ENCODE data around the gene FKBP10.
A peak's percentile ranks its signal among the peaks of the same experiment; 100 is the strongest.
"Not testable (repeated sequence)": the region's sequence is repeated elsewhere in the genome, so short reads cannot be mapped to it uniquely, and the experiment has no call there.

FKBP10 gene

GRCh38 chr17:41803049-41804020 lies 9.5 kb upstream of the FKBP10 start:
- no peak for DNase-seq (ENCODE audit: low read depth)
- H3K4me3 ChIP-seq (ENCODE audit: low read depth, low read length): no peak overlapping the region

DNA sequence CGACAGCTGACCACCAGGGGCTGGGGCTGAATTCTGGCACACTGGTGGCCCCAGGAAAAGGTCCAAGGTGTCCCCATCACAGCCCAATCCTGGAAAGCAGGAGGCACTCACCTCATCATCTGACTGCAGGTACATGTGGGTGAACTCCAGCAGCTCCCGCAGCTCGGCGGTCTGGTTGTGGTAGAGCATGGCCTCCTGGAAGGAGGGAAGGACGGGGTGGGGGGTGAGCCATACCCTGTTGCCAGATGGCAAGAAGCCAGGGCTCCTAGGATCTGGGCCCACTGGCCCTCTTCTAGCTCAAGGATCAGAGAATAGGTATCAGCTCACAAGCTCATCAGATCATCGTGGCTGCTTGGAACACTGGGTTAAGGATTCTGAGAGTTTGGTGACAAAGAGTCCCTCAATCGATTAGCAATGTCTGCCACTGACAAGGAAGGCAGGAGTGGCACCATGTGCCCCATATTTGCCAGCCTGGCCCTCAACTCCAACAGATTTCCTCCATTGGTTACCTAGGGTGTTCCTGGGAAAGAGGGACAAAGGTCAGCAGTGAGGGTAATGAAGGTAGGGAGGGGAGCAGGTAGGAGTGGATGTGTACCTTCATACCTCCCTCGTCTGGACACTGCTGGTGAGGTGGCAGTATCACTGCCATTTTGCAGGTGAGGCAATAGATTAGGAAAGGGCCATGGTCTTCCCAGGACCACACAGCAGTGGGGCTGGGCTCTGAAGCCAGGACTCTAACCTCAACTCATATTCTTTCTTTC lies 5.9 kb upstream of the FKBP10 start:
- H3K4me3 ChIP-seq (ENCODE audit: low read depth, low read length): no peak overlapping the region
- DNase-seq (ENCODE audit: low read depth): no peak

DNA sequence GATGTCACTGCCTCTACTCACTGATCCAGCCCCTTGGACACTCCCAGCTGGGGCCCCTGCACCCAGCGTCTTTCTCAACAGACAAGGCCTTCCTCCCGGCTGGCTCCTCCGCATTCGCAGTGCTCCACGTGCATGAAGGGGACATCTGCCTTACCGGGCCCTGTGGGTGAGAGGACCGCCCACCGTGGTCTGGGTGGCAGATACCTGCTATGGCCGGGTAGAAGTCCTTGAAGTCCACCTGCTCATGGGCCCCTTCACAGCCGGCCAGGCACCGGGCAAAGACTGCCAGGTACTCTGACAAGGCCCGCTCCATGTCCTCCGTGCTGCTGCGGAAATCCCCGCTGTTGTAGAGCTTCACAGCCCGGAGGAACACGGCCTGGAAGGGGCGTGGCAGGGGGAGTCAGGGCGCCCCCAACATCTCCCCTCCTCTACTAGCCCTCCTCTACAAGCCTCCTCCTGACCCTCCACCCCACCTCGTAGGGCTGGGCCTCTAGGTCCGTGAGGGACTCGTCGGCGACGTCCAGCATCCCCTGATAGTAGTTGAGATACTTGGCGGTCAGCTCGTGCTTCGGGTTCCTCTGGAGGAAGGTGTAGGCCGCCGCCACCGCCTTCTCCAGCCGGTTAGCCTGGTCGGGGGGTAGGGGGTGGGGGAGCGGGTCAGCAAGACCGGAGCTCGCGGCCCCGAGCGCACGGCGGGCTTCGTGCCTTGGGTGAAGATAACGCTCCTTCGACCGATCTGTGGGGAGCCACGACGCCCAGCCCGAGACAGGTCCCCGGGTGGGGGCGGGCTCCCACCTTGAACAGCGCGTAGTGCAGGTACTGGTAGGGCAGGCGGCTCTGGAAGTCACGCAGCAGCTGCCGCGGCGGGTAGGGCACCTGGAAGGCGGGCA lies 1.9 kb upstream of the FKBP10 start:
- peak overlapping the region; percentile 62 for H3K4me3 ChIP-seq (ENCODE audit: low read depth, low read length)
- no peak for DNase-seq (ENCODE audit: low read depth)

DNA sequence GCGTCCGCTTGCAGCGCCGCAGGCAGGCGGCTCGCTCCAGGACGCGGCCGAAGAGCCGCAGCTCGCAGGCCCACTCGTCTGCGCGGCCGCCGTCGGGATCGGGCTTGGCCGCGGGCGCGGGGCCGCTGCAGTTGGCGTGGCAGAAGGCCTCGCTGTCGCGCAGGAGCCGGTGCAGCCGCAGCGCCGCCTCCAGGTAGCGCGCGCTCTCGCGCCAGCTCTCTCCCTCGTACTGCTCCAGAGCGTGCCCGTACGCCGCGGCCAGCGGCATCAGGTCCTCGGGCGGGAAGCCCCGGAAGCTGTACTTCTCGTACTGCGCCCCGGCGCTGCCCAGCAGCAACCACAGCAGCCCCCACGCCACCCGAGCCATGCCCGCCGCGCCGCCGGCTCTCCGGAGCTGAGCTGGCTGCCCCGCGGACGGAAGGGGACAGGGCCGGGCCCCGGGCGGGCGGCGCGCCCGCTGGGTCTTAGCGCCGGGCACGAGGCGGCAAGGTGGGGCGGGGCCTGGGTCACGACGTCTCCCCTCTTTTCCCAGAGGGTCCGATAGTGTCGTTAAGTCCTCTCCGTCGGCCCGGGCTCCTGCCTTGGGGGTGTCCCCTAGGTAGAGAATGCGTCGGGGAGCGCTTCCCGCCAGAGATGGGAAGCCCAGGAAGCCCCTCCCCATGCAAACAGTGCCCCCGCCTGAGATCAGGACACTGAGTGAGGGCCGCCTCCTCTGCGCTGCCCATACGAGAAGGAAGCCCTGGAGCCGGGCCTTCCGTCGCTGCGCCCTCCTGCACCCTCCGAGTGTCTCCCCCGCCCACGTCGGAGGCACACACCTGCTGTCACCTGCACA lies 1.0 kb upstream of the FKBP10 start, which contains the start of gene P3H4:
P3H4 (minus strand) TSS at position 401 of the 832 bp plus-strand sequence; CDS start at position 367, 34 bp downstream.
- peak; percentile 45 for DNase-seq (ENCODE audit: low read depth)

GRCh38 chr17:41813152-41813680 lies 412 bp downstream of the FKBP10 start:
- DNase-seq (ENCODE audit: low read depth): no peak
- H3K4me3 ChIP-seq (ENCODE audit: low read depth, low read length): peak overlapping the region; percentile 62

More for the DNA sequence above, 1.0 kb upstream of the FKBP10 start, which contains the start of gene P3H4:
- H3K4me3 ChIP-seq (ENCODE audit: low read depth, low read length): peak within 1 kb of the TSS; percentile 62

GRCh38 chr17:41813699-41814124 lies 908 bp downstream of the FKBP10 start:
- peak overlapping the region; percentile 62 for H3K4me3 ChIP-seq (ENCODE audit: low read depth, low read length)
- no peak for DNase-seq (ENCODE audit: low read depth)

DNA sequence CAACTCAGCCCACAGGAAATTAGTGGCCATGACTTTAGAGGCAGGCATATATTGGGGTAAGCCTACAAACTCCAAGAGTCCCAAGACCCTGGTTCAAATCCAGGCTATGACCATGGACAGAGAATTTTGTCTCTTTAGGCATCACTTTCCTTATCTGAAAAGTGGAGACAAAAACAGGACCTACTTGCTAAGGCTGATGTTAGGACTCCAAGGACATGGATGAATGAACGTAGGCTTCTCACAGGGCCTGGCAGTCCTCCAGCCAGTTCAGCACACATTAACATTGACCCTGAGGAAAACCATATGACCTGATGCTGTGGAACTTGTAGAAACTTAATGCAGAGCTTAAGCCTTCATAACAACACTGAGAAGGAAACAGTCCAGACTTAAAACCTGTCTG lies 1.4 kb downstream of the FKBP10 start:
- no peak for DNase-seq (ENCODE audit: low read depth)
- H3K4me3 ChIP-seq (ENCODE audit: low read depth, low read length): peak overlapping the region; percentile 62

DNA sequence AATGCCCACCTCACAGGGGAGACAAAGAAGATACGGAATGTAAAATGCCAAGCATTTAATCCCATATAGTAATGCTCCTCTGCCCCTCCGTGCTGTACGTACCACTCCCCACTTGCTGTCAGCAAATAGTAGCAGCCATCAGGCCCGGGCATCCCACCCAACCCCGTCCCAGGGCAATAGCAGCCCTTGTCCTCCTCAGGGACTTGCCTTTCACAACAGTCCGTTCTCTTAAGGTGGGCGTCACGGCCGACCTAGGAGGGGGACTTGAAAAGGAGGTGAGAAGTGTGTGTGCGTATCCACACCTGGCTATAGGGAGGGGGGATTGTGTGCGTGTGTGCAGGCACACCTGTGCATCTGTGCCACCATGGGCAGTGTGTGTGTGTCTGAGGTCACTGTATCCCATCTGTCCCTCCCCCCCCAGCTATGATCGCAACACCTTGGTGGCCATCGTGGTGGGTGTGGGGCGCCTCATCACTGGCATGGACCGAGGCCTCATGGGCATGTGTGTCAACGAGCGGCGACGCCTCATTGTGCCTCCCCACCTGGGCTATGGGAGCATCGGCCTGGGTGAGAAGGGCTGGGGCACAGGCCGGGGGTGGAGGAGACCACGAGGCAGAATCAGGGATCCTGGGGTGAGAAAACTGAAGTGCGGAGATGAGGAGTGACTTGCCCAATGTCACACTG lies 4.0 kb downstream of the FKBP10 start:
- H3K4me3 ChIP-seq (ENCODE audit: low read depth, low read length): no peak overlapping the region
- DNase-seq (ENCODE audit: low read depth): no peak

DNA sequence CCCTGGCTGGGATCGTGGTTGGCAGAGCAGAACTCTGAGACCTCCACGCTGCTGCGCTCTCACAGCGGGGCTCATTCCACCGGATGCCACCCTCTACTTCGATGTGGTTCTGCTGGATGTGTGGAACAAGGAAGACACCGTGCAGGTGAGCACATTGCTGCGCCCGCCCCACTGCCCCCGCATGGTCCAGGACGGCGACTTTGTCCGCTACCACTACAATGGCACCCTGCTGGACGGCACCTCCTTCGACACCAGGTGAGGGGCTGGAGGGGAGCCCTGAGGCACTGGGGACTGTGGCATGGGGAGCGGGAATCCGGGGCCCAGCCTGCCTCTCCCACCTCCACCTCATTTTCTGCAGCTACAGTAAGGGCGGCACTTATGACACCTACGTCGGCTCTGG lies 5.2 kb downstream of the FKBP10 start:
- DNase-seq (ENCODE audit: low read depth): no peak
- H3K4me3 ChIP-seq (ENCODE audit: low read depth, low read length): no peak overlapping the region

GRCh38 chr17:41821776-41822175 lies 9.0 kb downstream of the FKBP10 start:
- no peak for DNase-seq (ENCODE audit: low read depth)

GRCh38 chr17:41822216-41823140 lies 9.7 kb downstream of the FKBP10 start:
- no peak for DNase-seq (ENCODE audit: low read depth)
- H3K4me3 ChIP-seq (ENCODE audit: low read depth, low read length): no peak overlapping the region

More at GRCh38 chr17:41821776-41822175, 9.0 kb downstream of the FKBP10 start:
- H3K4me3 ChIP-seq (ENCODE audit: low read depth, low read length): no peak overlapping the region

- no peak overlapping the region for H3K4me3 ChIP-seq (ENCODE audit: low read depth, low read length)
- no peak for DNase-seq (ENCODE audit: low read depth)
Observed at GRCh38 chr17:41823141-41823524, 10.3 kb downstream of the FKBP10 start.

- no peak overlapping the region for H3K4me3 ChIP-seq (ENCODE audit: low read depth, low read length)
- no peak for DNase-seq (ENCODE audit: low read depth)
Observed at GRCh38 chr17:41823580-41823979, 10.8 kb downstream of the FKBP10 start.

DNA sequence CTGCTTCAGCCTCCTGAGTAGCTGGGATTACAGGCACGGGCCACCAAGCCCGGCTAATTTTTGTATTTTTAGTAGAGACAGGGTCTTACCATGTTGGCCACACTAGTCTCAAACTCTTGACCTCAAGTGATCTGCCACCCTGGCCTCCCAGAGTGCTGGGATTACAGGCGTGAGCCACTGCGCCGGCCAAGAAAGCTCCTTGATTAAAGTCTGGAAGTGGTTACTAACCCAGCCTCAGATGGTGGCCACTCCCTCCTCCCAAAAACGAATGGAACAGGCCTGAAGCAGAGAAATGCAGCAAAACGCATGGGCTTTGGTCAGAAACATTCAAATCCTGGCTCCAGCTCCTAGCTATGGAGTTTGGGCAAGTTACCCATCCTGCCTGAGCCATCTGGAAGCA lies 11.3 kb downstream of the FKBP10 start:
- H3K4me3 ChIP-seq (ENCODE audit: low read depth, low read length): no peak overlapping the region
- no peak for DNase-seq (ENCODE audit: low read depth)

DNA sequence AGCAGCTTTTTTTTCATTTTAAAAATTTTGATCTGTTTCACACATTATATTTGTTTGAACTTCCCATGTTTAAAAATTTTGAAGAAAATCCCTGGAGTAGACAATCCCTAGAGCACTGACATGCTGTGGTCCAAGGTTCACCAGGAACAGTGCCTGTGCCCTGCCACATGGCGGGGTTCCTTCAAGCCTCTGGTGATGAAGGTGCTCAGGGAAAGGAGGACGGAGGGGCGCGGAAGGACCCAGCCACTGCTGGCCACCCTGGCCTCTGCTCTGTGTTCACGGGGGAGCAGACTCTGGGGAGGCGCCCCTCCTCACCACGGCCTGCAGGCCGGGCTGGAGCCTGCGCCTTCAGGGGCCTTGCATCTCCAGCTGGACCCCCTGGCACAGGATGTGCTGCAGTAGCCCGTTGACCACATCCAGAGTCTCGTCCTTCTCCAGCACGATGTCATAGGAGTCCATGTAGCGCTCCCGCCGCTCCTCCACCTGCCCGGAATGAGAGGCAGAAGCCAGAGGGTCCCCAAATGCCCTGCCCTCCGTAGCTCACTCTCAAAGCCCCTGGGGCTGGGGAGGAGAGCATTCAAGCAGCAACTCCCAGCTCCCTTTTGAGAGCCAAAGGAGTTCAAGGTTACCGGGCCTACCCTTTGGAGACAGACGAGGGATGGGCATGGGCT lies 12.5 kb downstream of the FKBP10 start:
- no peak for DNase-seq (ENCODE audit: low read depth)
- no peak overlapping the region for H3K4me3 ChIP-seq (ENCODE audit: low read depth, low read length)

- DNase-seq (ENCODE audit: low read depth); H3K4me3 ChIP-seq (ENCODE audit: low read depth, low read length): not testable (repeated sequence)
Observed at GRCh38 chr17:41829961-41830360, 17.2 kb downstream of the FKBP10 start.
